GM18502 (cell line): Measurements from ENCODE around the gene SLC35F3.
"Not testable (repeated sequence)": the region's sequence is repeated elsewhere in the genome, so short reads cannot be mapped to it uniquely, and the experiment has no call there.

Experiments used
- ATAC-seq: cut with Tn5 transposase; IDR thresholded peaks from one replicate; pipeline ENCODE4 v1.9.1; 2021; ENCODE audit warnings: mild to moderate bottlenecking; ENCODE audit not compliant: unreplicated experiment, poor library complexity

The SLC35F3 gene

DNA sequence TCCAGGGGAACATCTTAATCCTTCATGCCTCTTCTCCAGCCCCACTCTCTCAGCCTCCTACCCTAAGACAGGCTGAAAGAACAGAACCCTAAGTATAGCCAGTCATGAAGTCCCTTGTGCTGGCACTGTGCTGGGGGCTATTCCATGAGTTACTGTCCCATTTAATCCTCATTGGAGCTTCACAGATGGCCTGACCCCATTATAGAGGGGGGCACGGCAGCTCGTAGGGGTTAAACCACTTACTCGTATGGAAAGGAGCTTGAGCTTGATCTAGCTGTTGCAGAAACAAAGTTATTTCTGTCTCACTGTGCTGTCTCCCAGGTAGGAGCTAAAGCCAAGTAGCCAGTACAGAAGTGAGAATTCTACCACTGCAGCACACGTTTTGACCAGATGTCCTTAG lies 265.6 kb downstream of the SLC35F3 start:
- ATAC-seq: no peak

DNA sequence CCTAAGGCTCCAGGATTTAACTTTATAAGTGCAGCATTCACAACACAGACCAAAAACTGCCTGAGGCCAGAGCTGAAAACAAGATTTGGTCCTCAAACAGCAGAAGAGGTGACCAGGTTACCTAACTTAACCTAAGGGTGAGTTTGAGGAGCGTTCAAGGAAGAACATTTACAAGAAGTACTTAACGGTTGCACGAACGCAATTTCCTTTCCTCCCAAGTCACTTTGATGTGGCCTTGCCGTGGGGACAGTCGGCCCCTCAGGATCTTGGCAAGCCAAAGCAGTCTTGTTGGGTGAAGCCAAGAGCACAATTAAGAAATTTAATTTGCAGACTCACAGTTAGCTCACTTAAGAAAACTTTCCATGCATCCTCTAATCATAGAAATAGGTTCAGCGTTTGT lies 266.1 kb downstream of the SLC35F3 start:
- ATAC-seq: no peak

DNA sequence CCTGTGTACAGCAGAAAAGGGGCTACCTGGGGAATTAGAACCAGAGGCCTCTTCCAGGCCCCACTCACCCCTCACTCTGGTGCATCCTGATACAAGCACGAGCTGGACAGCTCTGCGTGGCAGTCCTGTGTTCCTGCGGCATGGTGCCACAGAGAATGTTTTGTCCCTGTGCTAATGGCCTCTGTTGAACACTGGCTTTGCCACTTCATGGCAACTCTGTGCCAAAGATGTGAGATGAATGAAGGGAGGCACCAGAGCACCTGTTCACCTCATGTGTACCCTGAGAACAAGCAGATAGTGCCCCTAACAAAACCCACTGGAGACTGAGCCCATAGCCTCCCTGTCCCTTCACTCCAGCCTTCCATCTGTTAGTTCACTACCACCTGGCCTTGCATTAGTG lies 269.5 kb downstream of the SLC35F3 start:
- ATAC-seq: no peak

DNA sequence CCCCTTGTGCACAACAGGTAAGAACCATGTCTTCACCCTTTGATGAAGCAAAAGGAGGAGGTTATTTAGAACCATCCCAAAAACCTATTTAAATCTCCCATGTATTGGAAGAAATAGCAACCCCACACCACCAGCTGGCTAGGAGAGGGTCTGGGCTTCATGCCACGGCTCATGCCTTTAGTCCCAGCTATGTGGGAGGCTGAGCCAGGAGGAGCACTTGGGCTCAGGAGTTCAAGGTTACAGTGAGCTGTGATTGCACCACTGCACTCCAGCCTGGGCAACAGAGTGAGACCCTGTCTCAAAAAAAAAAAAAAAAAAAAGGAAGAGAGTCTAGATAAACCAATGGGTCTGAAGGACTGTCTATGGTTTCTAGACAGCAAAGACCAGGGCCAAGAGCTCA lies 270.9 kb downstream of the SLC35F3 start:
- ATAC-seq: no peak

DNA sequence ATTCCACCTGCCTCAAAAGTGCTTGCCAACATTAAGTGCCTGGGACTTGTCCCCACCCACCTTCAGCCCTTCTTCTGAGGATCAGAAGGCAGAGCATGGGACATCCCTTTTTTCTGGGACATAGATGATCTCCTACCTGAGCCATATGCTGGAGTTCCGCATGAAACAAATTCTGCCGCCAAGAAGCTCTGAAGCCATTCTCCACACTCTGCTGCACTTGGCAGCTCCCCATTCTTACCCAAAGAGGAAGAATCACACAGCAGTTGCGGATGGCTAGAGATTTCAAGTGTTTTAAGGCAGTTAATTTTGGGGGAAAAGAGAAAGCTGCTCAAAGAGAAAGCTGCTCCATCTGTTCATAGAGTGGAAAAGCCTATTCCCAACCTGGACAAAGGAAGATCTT lies 271.5 kb downstream of the SLC35F3 start:
- ATAC-seq: no peak

DNA sequence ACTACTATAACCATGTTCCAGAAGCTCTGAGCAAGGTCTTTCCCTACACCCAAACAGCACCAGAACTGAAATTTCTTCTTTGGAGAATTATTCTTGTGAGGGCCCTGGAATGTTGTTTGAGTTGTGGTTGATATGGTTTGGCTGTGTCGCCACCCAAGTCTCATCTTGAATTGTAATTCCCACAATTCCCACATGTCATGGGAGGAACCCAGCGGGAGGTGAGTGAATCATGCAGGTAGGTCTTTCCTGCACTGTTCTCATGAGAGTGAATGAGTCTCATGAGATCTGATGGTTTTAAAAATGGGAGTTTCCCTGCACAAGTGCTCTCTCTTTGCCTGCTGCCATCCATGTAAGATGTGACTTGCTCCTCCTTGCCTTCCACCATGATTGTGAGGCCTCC lies 272.4 kb downstream of the SLC35F3 start:
- ATAC-seq: not testable (repeated sequence)

DNA sequence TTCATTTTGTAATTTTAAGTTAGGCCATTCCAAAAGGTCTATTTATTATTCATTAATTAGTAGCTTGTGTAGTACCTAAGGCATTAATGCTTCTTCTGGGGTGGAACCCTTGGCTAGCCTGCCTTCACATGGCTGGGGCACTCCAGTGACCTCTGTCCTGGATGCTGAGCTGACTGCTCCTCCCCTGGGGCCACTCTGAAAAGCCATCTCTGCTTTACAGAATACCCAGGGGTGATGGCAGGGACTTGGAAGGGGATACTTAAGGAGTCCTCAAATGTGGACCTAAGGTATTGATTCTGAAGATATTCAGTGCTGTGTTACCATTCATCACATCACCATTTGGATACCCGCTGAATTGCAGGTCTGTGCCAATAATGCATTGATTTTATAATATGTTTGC lies 281.0 kb downstream of the SLC35F3 start:
- ATAC-seq: no peak

DNA sequence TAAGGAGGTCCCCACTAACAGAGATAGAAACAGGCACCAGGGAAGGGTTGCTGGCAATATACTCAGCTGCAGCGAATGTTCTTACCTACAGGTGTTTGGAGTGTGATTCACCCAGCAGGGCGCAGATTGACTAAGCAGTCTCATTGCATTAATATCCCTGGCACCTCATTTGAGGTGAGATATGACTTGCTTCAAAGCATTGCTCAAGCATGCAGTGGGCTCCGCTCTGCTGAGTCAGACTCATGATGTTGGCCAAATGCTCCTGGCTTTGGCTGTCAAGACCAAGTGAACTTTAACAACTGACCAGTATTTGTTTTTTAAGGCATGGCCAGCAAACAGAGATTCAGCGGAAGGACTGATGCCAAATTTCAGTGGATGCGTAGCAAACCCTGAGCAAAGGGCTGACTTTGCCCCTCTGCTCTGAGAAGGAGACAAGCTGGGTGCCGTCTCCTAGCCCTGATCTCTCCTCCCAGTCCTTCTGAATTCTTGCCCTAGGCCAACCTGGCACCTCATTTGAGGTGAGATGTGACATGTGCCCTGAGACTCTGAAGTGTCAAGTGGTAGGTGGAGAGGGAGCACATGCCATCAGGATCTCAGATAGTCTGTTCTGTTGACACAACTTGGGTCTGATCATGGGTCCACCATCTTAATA lies 281.7 kb downstream of the SLC35F3 start:
- no peak for ATAC-seq

DNA sequence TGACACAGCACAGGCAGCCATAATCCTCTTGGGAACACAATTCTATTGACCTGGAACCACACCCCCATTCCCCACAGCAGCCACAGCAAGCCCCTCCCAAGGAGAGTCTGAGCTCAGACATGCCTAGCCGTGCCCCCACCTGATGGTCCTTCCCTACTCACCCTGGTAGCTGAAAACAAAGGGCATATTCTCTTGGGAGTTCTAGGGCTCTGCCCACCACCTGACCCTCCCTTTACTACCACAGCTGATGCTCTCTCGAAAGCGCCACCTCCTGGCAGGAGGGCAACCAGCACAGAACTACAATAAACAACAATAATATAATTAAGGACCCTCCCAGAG lies 283.9 kb downstream of the SLC35F3 start:
- ATAC-seq: no peak

DNA sequence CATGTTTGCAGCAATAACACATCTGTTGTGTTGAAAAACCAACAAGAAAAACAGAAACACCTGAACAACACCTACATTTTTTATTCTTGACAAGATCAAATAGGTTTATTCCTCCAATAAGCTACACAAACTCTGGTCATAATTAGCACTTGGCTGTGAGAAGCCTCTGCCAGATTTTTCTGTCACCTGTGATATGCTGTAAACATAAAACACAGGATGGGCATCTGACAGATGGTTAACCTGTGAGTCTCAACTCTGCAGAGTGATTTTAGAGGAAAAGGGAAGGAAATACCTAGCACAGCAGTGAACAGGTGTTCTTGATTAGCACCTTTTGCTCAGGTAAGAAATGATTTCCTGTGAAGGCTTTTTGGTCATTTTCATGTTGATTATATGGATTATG lies 293.4 kb downstream of the SLC35F3 start:
- no peak for ATAC-seq

DNA sequence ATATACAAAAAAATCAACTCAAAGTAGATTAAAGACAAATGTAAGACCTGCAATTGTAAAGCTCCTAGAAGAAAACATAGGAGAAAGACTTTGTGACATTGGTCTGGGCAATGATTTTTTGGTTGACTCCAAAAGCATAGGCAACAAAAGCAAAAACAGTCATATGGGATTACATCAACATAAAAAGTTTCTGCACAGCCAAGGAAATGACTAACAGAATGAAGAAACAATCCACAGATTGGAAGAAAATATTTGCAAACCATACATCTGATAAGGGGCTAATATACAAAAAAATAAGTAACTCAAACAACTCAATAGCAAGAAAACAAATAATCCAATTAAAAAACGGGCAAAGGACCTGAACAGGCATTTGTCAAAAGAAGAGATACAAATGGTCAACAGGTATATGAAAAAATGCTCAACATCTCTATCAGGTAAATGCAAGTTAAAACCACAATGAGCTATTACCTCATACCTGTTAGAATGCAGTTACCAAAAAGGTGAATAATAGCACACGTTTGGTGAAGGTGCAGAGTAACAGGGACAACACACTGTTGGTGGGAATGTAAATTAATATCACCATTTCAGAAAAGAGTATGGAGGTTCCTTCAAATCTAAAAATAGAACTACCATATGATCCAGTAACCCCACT lies 295.1 kb downstream of the SLC35F3 start:
- ATAC-seq: no peak

DNA sequence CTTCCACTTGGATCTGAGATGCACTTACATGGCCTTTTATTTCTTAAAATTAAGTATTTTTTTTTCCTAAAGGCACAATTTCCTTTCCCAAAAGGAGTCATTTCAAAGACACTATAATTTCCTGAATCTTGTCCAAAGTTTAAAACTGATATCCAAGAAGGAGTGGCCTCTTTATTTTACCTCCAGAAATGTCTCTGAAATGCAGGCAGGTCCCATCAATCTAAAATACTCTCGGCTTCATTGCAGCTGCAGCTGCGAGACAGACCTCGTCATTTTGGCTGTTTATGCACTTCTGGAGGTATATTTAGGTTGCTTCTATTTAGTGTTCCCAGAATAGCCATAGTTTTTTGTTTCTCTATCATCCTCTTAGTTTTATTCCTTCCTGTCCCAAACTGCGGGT lies 296.1 kb downstream of the SLC35F3 start:
- ATAC-seq: no peak

DNA sequence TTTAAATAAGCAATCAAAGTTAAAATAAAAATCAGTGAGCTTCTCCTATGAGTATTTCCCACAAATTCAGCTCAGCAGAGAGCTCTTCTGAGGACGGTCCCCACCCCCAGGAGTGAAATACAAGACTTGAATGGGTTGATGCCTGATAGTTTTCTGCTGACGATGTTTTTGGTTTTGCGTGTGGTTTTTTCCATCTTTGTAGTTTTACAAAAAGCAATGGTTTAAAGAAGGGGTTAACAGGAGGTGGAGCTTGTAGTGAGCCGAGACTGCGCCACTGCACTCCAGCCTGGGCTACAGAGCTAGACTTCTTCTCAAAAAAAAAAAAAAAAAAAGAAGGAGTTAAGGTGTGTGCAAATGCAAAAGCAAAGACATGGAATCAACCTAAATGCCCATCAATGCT lies 297.1 kb downstream of the SLC35F3 start:
- no peak for ATAC-seq

DNA sequence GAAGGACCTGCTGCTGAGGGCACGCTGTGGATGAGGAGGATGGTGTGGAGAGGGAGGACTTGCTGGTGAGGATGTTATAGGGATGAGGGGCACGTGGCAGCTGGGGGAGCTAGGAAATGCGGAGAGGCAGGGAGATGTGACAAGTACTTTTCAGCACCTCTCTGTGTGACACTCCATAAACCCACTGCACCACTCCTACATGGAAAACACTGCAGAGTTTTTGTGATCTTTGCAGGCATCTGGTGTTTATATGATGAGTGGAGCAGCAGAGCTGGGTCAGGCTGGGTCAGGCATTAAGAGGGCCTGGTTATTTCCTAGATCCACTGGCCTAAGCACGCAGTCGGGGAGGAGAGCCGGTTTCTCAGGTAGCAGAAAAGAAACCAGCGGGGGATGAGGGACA lies 301.5 kb downstream of the SLC35F3 start:
- ATAC-seq: no peak

DNA sequence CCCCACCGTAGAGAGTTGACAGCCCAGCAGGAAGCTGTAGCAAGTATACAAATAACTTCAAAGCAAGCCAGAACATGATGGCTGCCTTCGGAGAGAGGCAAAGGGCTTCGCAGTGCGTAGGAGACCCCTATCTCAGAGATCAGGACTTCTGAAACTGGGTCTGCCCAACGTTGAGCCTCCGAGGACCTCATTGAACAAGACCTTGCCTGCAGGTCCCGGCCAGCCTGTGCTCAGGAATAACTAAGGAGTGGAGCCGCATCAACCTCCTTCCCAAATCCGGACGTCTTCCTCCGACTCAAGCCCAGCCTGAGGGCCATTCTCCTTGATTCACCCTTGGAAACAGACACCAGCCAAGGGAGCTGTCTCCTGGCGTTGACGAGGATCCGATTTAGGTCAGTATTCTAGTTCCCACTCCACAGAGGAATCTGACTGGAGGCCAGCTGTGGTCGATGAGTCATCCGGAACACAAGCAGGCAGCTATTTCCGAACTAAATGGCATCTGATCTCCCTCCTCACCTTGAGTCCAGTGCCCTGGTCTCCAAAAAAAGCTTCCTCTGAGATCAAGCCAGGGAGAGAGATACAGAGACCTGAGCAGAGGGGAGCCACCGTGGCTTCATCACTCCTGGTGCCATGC lies 302.3 kb downstream of the SLC35F3 start:
- ATAC-seq: no peak

DNA sequence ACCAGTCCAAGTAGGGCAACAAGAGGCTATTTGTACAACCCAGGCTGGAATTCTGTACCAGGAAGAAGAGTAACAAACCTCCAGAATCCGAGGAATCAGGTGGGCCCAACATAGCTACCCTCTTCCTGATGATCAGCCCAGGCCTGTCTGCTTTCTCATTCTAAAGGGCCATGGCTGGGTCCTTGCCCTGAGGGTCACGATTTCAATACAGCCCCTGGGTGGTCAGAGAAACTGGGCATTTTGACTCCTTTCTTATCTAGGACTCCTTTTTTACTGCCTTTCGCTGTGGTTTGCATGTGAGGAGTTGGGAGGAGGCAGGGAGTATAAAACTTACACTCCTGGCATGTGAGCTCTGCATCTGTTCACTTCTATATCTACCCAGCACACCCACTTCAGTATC lies 303.9 kb downstream of the SLC35F3 start:
- no peak for ATAC-seq

DNA sequence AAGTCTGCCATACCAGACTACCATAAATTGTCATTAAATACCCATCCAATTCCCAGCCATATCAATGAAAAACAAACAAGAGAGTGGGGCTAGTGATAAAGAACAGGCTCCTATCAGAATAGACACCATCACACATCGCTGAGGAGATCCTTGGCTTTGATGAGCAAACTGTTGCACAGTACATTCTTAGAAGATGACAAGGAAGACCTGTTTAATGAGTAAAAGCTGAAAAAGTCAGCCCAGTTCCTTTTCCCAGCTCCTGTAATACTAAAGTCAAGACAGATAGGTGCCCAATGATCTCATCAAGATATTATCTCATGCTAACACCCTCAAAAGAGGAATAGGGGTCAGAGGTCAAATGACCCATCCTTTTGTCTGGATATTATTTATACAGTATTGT lies 304.3 kb downstream of the SLC35F3 start:
- ATAC-seq: no peak

DNA sequence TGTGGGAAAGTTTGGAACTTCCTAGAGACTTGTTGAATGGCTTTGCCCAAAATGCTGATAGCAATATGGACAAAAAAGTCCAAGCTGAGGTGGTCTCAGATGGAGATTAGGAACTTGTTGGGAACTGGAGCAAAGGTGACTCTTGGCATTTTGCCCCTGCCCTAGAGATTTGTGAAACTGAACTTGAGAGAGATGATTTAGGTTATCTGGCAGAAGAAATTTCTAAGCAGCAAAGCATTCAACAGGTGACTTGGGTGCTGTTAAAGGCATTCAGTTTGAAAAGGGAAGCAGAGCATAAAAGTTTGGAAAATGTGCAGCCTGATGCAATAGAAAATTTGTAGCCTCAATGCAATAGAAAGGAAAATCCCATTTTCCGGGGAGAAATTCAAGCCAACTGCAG lies 306.0 kb downstream of the SLC35F3 start:
- ATAC-seq: not testable (repeated sequence)

DNA sequence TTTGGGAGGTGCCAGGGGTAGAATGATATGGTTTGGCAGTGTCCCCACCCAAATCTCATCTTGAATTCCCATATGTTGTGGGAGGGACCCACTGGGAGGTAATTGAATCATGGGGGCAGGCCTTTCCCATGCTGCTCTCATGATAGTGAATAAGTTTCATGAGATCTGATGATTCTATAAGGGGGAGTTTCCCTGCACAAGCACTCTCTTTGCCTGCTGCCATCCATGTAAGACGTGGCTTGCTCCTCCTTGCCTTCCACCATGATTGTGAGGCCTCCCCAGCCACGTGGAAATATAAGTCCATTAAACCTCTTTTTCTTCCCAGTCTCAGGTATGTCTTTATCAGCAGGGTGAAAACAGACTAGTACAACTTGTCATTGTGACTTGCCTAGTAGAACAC lies 307.4 kb downstream of the SLC35F3 start:
- not testable (repeated sequence) for ATAC-seq

DNA sequence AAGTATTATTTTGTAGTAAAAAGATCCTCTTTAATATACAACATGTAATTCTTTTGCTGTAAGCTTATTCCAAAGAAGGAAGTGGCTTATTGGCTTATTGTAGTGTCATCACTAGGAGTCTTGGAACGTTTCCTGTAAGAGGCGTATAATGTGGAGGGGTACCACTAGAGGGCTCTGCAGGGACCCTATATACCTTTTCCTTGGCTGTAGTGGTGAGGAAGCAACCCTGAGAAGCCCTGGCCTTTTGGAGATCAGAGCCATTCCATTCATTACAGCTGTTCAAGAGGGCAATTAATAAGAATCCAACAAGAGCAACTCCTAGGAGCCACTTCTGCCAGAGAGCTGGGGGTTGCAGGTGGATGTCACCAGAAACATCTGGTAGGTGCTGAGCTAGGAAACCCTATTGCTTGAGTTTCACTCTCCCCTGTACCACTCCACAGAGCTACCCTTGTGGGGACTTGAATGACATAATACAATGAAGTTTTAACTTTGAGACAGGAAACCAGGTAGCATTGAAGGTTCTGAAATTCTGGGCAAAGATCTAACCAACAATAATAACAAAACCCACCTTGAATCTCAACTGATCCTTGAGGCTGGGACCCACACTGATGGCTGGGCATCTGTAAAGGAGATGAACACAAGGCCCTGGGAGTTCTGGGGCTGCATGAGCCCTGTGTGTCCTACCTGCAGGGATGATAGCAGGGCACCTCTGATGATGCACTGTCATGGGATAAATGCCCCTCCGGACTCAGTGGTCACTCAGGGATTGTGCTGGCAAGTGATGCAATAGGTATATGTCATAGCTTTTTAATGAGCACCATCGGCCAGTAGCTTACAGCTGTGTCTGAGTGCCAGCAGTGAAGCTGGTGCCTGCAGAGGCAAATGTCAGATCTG lies 308.5 kb downstream of the SLC35F3 start:
- ATAC-seq: peak; percentile 63

DNA sequence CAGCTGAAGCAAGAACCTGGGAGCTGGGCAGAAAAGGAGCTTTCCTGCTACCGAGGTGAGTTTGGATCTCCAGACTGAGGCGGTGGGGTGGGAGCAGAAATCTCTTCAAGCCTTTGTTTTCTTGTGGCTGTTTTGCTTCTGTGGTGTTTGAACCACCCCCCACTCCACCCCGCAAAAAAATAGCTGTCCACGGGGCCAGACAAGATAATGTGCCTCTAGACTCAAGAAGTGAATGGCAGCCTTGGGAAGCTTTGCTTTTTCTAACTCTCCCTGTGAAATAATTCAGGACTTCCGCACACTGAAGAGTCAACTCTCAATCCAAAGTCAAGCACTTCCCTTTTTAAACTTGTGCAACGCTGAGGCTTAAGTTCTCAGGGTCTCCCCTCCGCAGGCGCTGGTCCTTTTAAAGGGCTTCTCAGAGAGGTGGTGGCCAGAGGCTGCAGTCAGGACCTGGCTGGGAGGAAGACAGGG lies 309.2 kb downstream of the SLC35F3 start:
- no peak for ATAC-seq
